Esophagus squamous epithelium (tissue), 4 donors: ENCODE measurements around the gene CACNA2D3.

ENCODE experiments used
- CTCF ChIP-seq, 6 experiments: fragments of 450-650 bp in 4 of 6; fragments of 200-600 bp in 2 of 6; sonication (generic) in 2 of 6; IDR thresholded peaks; one replicate each; pipeline ENCODE4 v1.5.1; 2016 to 2019; ENCODE audit warnings: antibody characterized with exemption in 6 of 6, mild to moderate bottlenecking in 4 of 6, moderate library complexity in 4 of 6
- POLR2A ChIP-seq, 4 donors: fragments of 450-650 bp; IDR thresholded peaks; one replicate each; pipeline ENCODE4 v1.6.1; 2017; ENCODE audit warnings: antibody characterized with exemption in 4 of 4, mild to moderate bottlenecking in 4 of 4, moderate library complexity in 3 of 4

GRCh38 chr3:54888873-54889272, 766.5 kb downstream of the CACNA2D3 start:
- no peak for TF ChIP-seq CTCF (IDR thresholded peaks at IDR 0.05)
- no peak for TF ChIP-seq POLR2A (IDR thresholded peaks at IDR 0.05)
